ENCODE results near the gene GARIN5B. TPM values are rescaled to one million over a fixed set of nuclear protein-coding genes. Genes with fewer than 3 reads are reported as not detected.

The GARIN5B gene
- total and polyA plus RNA-seq, 2 experiments from 2014 or later, result not detected

GRCh38 chr19:55324662-55325061 is 38.4 kb downstream of the GARIN5B start:
- Histone ChIP-seq H3K4me3 (no peak overlapping the region), H3K27me3 (replicated peaks; ENCODE audit: insufficient read depth) (no peaks in the 10 kb centered on the region), H3K4me2 (ENCODE audit: unreplicated experiment) (no peak overlapping the region), H3K9ac (no peak overlapping the region), H3K36me3 (ENCODE audit: low read depth) (no peaks in the 10 kb centered on the region), H3K9me3 (ENCODE audit: low read depth) (no peaks in the 10 kb centered on the region), H3K9me2 (ENCODE audit: insufficient read depth) (no peaks in the 10 kb centered on the region), H3K4me1 (ENCODE audit: insufficient read depth) (peaks cover 14% of the 10 kb centered on the region), H3K79me2 (ENCODE audit: insufficient read depth) (no peaks in the 10 kb centered on the region), H3F3A (ENCODE audit: insufficient read depth) (peaks cover 8% of the 10 kb centered on the region; the same call in 1 of the 2 replicates), H3K27ac (no peak overlapping the region), H2AFZ (no peak overlapping the region), H4K20me1 (ENCODE audit: insufficient read depth) (no peaks in the 10 kb centered on the region)
- no peak for TF ChIP-seq EZH2phosphoT487 (IDR thresholded peaks at IDR 0.05; ENCODE audit: insufficient read depth, low read depth)
- TF ChIP-seq EZH2 (IDR thresholded peaks at IDR 0.05; ENCODE audit: insufficient read depth, poor library complexity, severe bottlenecking), result no peak
- DNase-seq, result no peak
- WGBS, 2 experiments (ENCODE audit: low coverage in 1 of 2, low lambda C conversion rate in 2 of 2, missing lambda C conversion rate in 2 of 2), result 87 to 89% methylated on average over 6 of the region's 6 CpGs
- in situ Hi-C loops (cut with MboI), result no loop called here

GRCh38 chr19:55322204-55322885 is 40.7 kb downstream of the GARIN5B start:
- Histone ChIP-seq H2AFZ (no peak overlapping the region), H3K4me2 (ENCODE audit: unreplicated experiment) (no peak overlapping the region), H3K9me2 (ENCODE audit: insufficient read depth) (no peaks in the 10 kb centered on the region), H3K9me3 (ENCODE audit: low read depth) (no peaks in the 10 kb centered on the region), H3K79me2 (ENCODE audit: insufficient read depth) (no peaks in the 10 kb centered on the region), H3F3A (ENCODE audit: insufficient read depth) (no peaks in the 10 kb centered on the region), H4K20me1 (ENCODE audit: insufficient read depth) (no peaks in the 10 kb centered on the region), H3K4me1 (ENCODE audit: insufficient read depth) (peaks cover 2% of the 10 kb centered on the region), H3K27me3 (replicated peaks; ENCODE audit: insufficient read depth) (no peaks in the 10 kb centered on the region), H3K4me3 (no peak overlapping the region), H3K9ac (no peak overlapping the region), H3K36me3 (ENCODE audit: low read depth) (no peaks in the 10 kb centered on the region), H3K27ac (no peak overlapping the region)
- 39 to 41% methylated on average over 11 to 12 of the region's 12 CpGs for WGBS, 2 experiments (ENCODE audit: low coverage in 1 of 2, low lambda C conversion rate in 2 of 2, missing lambda C conversion rate in 2 of 2)
- no peak for DNase-seq
- TF ChIP-seq EZH2phosphoT487 (IDR thresholded peaks at IDR 0.05; ENCODE audit: insufficient read depth, low read depth) (no peak), EZH2 (IDR thresholded peaks at IDR 0.05; ENCODE audit: insufficient read depth, poor library complexity, severe bottlenecking) (no peak)
- in situ Hi-C loops (cut with MboI), result no loop called here

GRCh38 chr19:55321466-55322137 is 41.5 kb downstream of the GARIN5B start:
- Histone ChIP-seq H3K27me3 (replicated peaks; ENCODE audit: insufficient read depth) (no peaks in the 10 kb centered on the region), H3K4me2 (ENCODE audit: unreplicated experiment) (no peak overlapping the region), H3K36me3 (ENCODE audit: low read depth) (no peaks in the 10 kb centered on the region), H3K27ac (no peak overlapping the region), H3K9me2 (ENCODE audit: insufficient read depth) (no peaks in the 10 kb centered on the region), H2AFZ (no peak overlapping the region), H3K4me1 (ENCODE audit: insufficient read depth) (no peaks in the 10 kb centered on the region), H3K9me3 (ENCODE audit: low read depth) (no peaks in the 10 kb centered on the region), H3F3A (ENCODE audit: insufficient read depth) (no peaks in the 10 kb centered on the region), H3K9ac (no peak overlapping the region), H3K79me2 (ENCODE audit: insufficient read depth) (no peaks in the 10 kb centered on the region), H4K20me1 (ENCODE audit: insufficient read depth) (no peaks in the 10 kb centered on the region), H3K4me3 (no peak overlapping the region)
- no peak for TF ChIP-seq EZH2 (IDR thresholded peaks at IDR 0.05; ENCODE audit: insufficient read depth, poor library complexity, severe bottlenecking)
- no peak for TF ChIP-seq EZH2phosphoT487 (IDR thresholded peaks at IDR 0.05; ENCODE audit: insufficient read depth, low read depth)
- no peak for DNase-seq
- WGBS, 2 experiments (ENCODE audit: low coverage in 1 of 2, low lambda C conversion rate in 2 of 2, missing lambda C conversion rate in 2 of 2), result 70 to 71% methylated on average over 8 to 9 of the region's 9 CpGs
- in situ Hi-C loops (cut with MboI), result no loop called here

- TF ChIP-seq EZH2phosphoT487 (IDR thresholded peaks at IDR 0.05; ENCODE audit: insufficient read depth, low read depth), result no peak
- TF ChIP-seq EZH2 (IDR thresholded peaks at IDR 0.05; ENCODE audit: insufficient read depth, poor library complexity, severe bottlenecking), result no peak
- Histone ChIP-seq H3F3A (ENCODE audit: insufficient read depth) (no peaks in the 10 kb centered on the region), H3K27me3 (replicated peaks; ENCODE audit: insufficient read depth) (no peaks in the 10 kb centered on the region), H3K4me1 (ENCODE audit: insufficient read depth) (no peaks in the 10 kb centered on the region), H4K20me1 (ENCODE audit: insufficient read depth) (no peaks in the 10 kb centered on the region), H3K4me2 (ENCODE audit: unreplicated experiment) (no peak overlapping the region), H3K4me3 (no peak overlapping the region), H3K9ac (no peak overlapping the region), H3K9me2 (ENCODE audit: insufficient read depth) (no peaks in the 10 kb centered on the region), H3K79me2 (ENCODE audit: insufficient read depth) (no peaks in the 10 kb centered on the region), H2AFZ (no peak overlapping the region), H3K9me3 (ENCODE audit: low read depth) (no peaks in the 10 kb centered on the region), H3K27ac (no peak overlapping the region), H3K36me3 (ENCODE audit: low read depth) (no peaks in the 10 kb centered on the region)
- in situ Hi-C loops (cut with MboI), result no loop called here
- no peak for DNase-seq
- 81 to 82% methylated on average over 8 of the region's 8 CpGs for WGBS, 2 experiments (ENCODE audit: low coverage in 1 of 2, low lambda C conversion rate in 2 of 2, missing lambda C conversion rate in 2 of 2)
Observed at GRCh38 chr19:55320844-55321419, 42.1 kb downstream of the GARIN5B start.
